ENCODE data around the gene TRIM16. TPM values are rescaled to one million over a fixed set of nuclear protein-coding genes. Genes with fewer than 3 reads are reported as not detected.
"Not testable (repeated sequence)": the region's sequence is repeated elsewhere in the genome, so short reads cannot be mapped to it uniquely, and the experiment has no call there.

Gene TRIM16
- total RNA-seq, 1 experiment from 2014 or later = 17.7 TPM

GRCh38 chr17:15674640-15675039 lies 9.5 kb downstream of the TRIM16 start:
- H3K9me3 Mint-ChIP-seq; H4K5ac ChIP-seq (ENCODE audit: insufficient read length, low read depth, low read length); H3K79me1 ChIP-seq (ENCODE audit: insufficient read depth, low read depth, low read length, poor library complexity, severe bottlenecking); H2BK20ac ChIP-seq (ENCODE audit: low read depth, low read length, poor library complexity, severe bottlenecking); H3K4me3 Mint-ChIP-seq; H3K9me3 ChIP-seq (ENCODE audit: control insufficient read depth, low read depth, low read length); H2BK120ac ChIP-seq (ENCODE audit: low read depth, low read length, poor library complexity, severe bottlenecking); H2BK15ac ChIP-seq (ENCODE audit: low read depth, low read length); H3K27me3 Mint-ChIP-seq (ENCODE audit: low read depth); H3K4ac ChIP-seq (ENCODE audit: low read depth, low read length); H3K27me3 ChIP-seq (ENCODE audit: insufficient read depth, low read length); H3K14ac ChIP-seq (ENCODE audit: insufficient read depth, low read length); H3K79me2 ChIP-seq (ENCODE audit: insufficient read depth, low read length); H3K56ac ChIP-seq (ENCODE audit: insufficient read length, low read depth, low read length); H2BK5ac ChIP-seq (ENCODE audit: insufficient read length, low read length); H3T11ph ChIP-seq (ENCODE audit: low read length); H3K9ac ChIP-seq (ENCODE audit: extremely low read depth, insufficient read length, low read length); H3K23ac ChIP-seq (ENCODE audit: insufficient read length, low read depth, low read length); H3K4me2 ChIP-seq (ENCODE audit: insufficient read depth, insufficient read length, low read length); H4K91ac ChIP-seq (ENCODE audit: insufficient read length, low read depth, low read length); H2AK5ac ChIP-seq (ENCODE audit: insufficient read length, low read length); H3K4me1 Mint-ChIP-seq; H3K18ac ChIP-seq (ENCODE audit: insufficient read length, low read depth, low read length); H3K23me2 ChIP-seq (ENCODE audit: insufficient read length, low read depth, low read length, poor library complexity, severe bottlenecking); H4K8ac ChIP-seq (replicated peaks; ENCODE audit: insufficient read length, low read depth, low read length); DNase-seq; H3K4me1 ChIP-seq (ENCODE audit: insufficient read depth, low read length); H2AFZ ChIP-seq (ENCODE audit: low read length); H3K27ac ChIP-seq (ENCODE audit: insufficient read length, low read depth, low read length); H4K20me1 ChIP-seq (ENCODE audit: control insufficient read depth, insufficient read depth, insufficient read length); H2BK12ac ChIP-seq (ENCODE audit: insufficient read length, low read depth, low read length): not testable (repeated sequence)
- peaks cover 16 to 39% (median 32%) of the 10 kb centered on the region in 3 experiments; a peak in 6 of 7 replicates for H3K36me3 Mint-ChIP-seq (ENCODE audit: insufficient read depth in 1 of 3, low read depth in 3 of 3)
- no CpG with 5 or more reads among the region's 1 CpG for WGBS (ENCODE audit: extremely low coverage, insufficient read length, low lambda C conversion rate)
- peak overlapping the region in 2 of 3 experiments; percentile 2 to 20; a peak in 2 of 7 replicates for H3K27ac Mint-ChIP-seq

- H3K9me3 Mint-ChIP-seq; H4K5ac ChIP-seq (ENCODE audit: insufficient read length, low read depth, low read length); H3K4me3 Mint-ChIP-seq; H3K27me3 Mint-ChIP-seq (ENCODE audit: low read depth); H3K23me2 ChIP-seq (ENCODE audit: insufficient read length, low read depth, low read length, poor library complexity, severe bottlenecking); H3K14ac ChIP-seq (ENCODE audit: insufficient read depth, low read length); H2BK12ac ChIP-seq (ENCODE audit: insufficient read length, low read depth, low read length); H3K27ac Mint-ChIP-seq; H2BK120ac ChIP-seq (ENCODE audit: low read depth, low read length, poor library complexity, severe bottlenecking); H3K23ac ChIP-seq (ENCODE audit: insufficient read length, low read depth, low read length); H2AFZ ChIP-seq (ENCODE audit: low read length); H3K4me1 ChIP-seq (ENCODE audit: insufficient read depth, low read length); H3K79me2 ChIP-seq (ENCODE audit: insufficient read depth, low read length); H2BK15ac ChIP-seq (ENCODE audit: low read depth, low read length); H3K27me3 ChIP-seq (ENCODE audit: insufficient read depth, low read length); H4K8ac ChIP-seq (replicated peaks; ENCODE audit: insufficient read length, low read depth, low read length); H3K9me3 ChIP-seq (ENCODE audit: control insufficient read depth, low read depth, low read length); H3K27ac ChIP-seq (ENCODE audit: insufficient read length, low read depth, low read length); H3K56ac ChIP-seq (ENCODE audit: insufficient read length, low read depth, low read length); H3K4ac ChIP-seq (ENCODE audit: low read depth, low read length); DNase-seq; H2BK20ac ChIP-seq (ENCODE audit: low read depth, low read length, poor library complexity, severe bottlenecking); H3K9ac ChIP-seq (ENCODE audit: extremely low read depth, insufficient read length, low read length); H3K4me2 ChIP-seq (ENCODE audit: insufficient read depth, insufficient read length, low read length); H4K20me1 ChIP-seq (ENCODE audit: control insufficient read depth, insufficient read depth, insufficient read length); H3K18ac ChIP-seq (ENCODE audit: insufficient read length, low read depth, low read length); H3K79me1 ChIP-seq (ENCODE audit: insufficient read depth, low read depth, low read length, poor library complexity, severe bottlenecking); H2BK5ac ChIP-seq (ENCODE audit: insufficient read length, low read length); H2AK5ac ChIP-seq (ENCODE audit: insufficient read length, low read length); H3T11ph ChIP-seq (ENCODE audit: low read length); H4K91ac ChIP-seq (ENCODE audit: insufficient read length, low read depth, low read length): not testable (repeated sequence)
- peaks cover 11 to 12% of the 10 kb centered on the region in 2 experiments for H3K4me1 Mint-ChIP-seq
- H3K36me3 Mint-ChIP-seq (ENCODE audit: insufficient read depth in 1 of 3, low read depth in 3 of 3) = peaks cover 10 to 15% (median 11%) of the 10 kb centered on the region in 3 experiments; a peak in 6 of 7 replicates
- WGBS (ENCODE audit: extremely low coverage, insufficient read length, low lambda C conversion rate) = no CpG with 5 or more reads among the region's 5 CpGs
These were observed 14.6 kb downstream of the TRIM16 start for GRCh38 chr17:15669526-15669925.
